ENCODE data around the gene ABI3BP. TPM values are rescaled to one million over a fixed set of nuclear protein-coding genes. Genes with fewer than 3 reads are reported as not detected.

The ABI3BP gene
- total and polyA plus RNA-seq, 7 donors, result 1.6 to 23.9 (median 6.9) TPM

DNA sequence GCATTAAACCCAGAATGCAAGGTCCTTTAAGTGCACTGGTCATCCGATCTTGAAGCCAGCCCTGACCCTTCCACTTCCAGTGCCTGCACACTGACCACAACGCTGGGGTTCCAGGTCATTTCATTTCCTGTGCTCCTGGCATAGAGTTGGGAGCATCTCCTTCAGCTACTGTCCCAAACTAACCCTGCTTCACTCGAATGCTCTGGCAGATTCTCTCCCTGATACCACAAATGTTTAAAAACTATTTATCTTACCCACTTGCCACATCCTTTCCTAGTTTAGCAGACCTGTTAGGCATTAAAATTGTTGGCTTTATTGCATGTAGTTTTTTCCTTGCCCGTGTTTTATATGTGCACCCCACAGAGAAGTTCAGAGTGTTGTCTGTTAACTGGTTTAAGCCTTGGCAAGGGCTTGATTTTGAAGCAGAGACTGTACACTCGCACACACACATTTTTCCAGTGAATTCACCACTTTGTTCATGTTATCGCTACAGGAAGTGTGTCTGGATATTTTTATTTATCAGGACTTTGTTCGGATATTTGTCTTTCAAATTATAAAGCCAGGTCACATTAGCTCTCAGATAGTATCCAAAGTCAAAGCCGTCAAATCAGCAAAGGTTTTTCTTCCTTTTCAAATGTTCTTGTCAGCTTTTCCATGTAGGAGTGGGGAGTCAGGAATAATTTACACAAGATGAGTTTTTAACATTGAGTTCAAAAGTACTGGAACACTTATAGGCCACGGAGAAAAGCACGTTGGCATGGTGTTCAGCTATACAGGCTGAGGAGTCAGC lies 77.3 kb downstream of the ABI3BP start:
- Histone ChIP-seq H3K27me3 (ENCODE audit: insufficient read depth in 3 of 3, low read length in 2 of 3) (no peaks in the 10 kb centered on the region), H3K9me3 (no peaks in the 10 kb centered on the region), H3K4me1 (no peaks in the 10 kb centered on the region), H3K36me3 (ENCODE audit: insufficient read depth in 1 of 2, low read depth in 1 of 2) (no peaks in the 10 kb centered on the region), H3K4me3 (no peak overlapping the region), H3K27ac (no peak overlapping the region)
- no peak for DNase-seq
- TF ChIP-seq, protein P1, sequence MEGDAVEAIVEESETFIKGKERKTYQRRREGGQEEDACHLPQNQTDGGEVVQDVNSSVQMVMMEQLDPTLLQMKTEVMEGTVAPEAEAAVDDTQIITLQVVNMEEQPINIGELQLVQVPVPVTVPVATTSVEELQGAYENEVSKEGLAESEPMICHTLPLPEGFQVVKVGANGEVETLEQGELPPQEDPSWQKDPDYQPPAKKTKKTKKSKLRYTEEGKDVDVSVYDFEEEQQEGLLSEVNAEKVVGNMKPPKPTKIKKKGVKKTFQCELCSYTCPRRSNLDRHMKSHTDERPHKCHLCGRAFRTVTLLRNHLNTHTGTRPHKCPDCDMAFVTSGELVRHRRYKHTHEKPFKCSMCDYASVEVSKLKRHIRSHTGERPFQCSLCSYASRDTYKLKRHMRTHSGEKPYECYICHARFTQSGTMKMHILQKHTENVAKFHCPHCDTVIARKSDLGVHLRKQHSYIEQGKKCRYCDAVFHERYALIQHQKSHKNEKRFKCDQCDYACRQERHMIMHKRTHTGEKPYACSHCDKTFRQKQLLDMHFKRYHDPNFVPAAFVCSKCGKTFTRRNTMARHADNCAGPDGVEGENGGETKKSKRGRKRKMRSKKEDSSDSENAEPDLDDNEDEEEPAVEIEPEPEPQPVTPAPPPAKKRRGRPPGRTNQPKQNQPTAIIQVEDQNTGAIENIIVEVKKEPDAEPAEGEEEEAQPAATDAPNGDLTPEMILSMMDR (IDR thresholded peaks at IDR 0.05), result no peak
- no peak for ATAC-seq
- 64 to 80% (median 67%) methylated on average over 10 of the region's 10 CpGs for WGBS, 3 donors
- intact Hi-C loops (cut with DNase I), result no loop called here

GRCh38 chr3:100913870-100914648 lies 79.2 kb downstream of the ABI3BP start:
- Histone ChIP-seq H3K27ac (no peak overlapping the region), H3K36me3 (ENCODE audit: insufficient read depth in 1 of 2, low read depth in 1 of 2) (no peaks in the 10 kb centered on the region), H3K4me3 (no peak overlapping the region), H3K27me3 (ENCODE audit: insufficient read depth in 3 of 3, low read length in 2 of 3) (no peaks in the 10 kb centered on the region), H3K9me3 (no peaks in the 10 kb centered on the region), H3K4me1 (no peaks in the 10 kb centered on the region)
- no peak for DNase-seq
- no peak for ATAC-seq
- intact Hi-C loops (cut with DNase I), result no loop called here
- TF ChIP-seq, protein P1 (IDR thresholded peaks at IDR 0.05), result no peak
- 86 to 90% (median 87%) methylated on average over 5 of the region's 5 CpGs for WGBS, 3 donors

GRCh38 chr3:100912976-100913545 lies 80.2 kb downstream of the ABI3BP start:
- Histone ChIP-seq H3K36me3 (ENCODE audit: insufficient read depth in 1 of 2, low read depth in 1 of 2) (no peaks in the 10 kb centered on the region), H3K27ac (no peak overlapping the region), H3K4me1 (no peaks in the 10 kb centered on the region), H3K9me3 (no peaks in the 10 kb centered on the region), H3K27me3 (ENCODE audit: insufficient read depth in 3 of 3, low read length in 2 of 3) (no peaks in the 10 kb centered on the region), H3K4me3 (no peak overlapping the region)
- no peak for ATAC-seq
- DNase-seq, result no peak
- TF ChIP-seq, protein P1 (IDR thresholded peaks at IDR 0.05), result no peak
- WGBS, 3 donors, result 74 to 92% (median 83%) methylated on average over 4 of the region's 4 CpGs
- intact Hi-C loops (cut with DNase I), result no loop called here

GRCh38 chr3:100912571-100912970 lies 80.7 kb downstream of the ABI3BP start:
- 87 to 93% (median 93%) methylated on average over 6 of the region's 6 CpGs for WGBS, 3 donors
- H3K27ac ChIP-seq, result no peak overlapping the region
- TF ChIP-seq, protein P1 (IDR thresholded peaks at IDR 0.05), result no peak
- no peak overlapping the region for H3K4me3 ChIP-seq
- no peaks in the 10 kb centered on the region for H3K9me3 ChIP-seq
- intact Hi-C loops (cut with DNase I), result no loop called here
- no peaks in the 10 kb centered on the region for H3K36me3 ChIP-seq (ENCODE audit: insufficient read depth in 1 of 2, low read depth in 1 of 2)
- no peak for ATAC-seq
- no peaks in the 10 kb centered on the region for H3K4me1 ChIP-seq
- no peaks in the 10 kb centered on the region for H3K27me3 ChIP-seq (ENCODE audit: insufficient read depth in 3 of 3, low read length in 2 of 3)
- no peak for DNase-seq

Measured in psoas muscle (tissue), 8 donors.